Calu3 (cell line): ENCODE measurements around the gene ATP10B. TPM values are rescaled to one million over a fixed set of nuclear protein-coding genes. Genes with fewer than 3 reads are reported as not detected.

Source experiments
- BruUV-seq: library from RNA; stranded (reverse); fragments of 400-500 nt; replicated peaks from 2 replicates; lab custom pipeline; 2021; lab: Mats Ljungman, UMichigan
- CTCF ChIA-PET: fragments of 300-600 bp; sonication (Branson Sonifier 250); formaldehyde crosslinking; loops from one replicate; lab custom pipeline; 2022; ENCODE audit warnings: antibody characterized with exemption; lab: Charles Lee
- DNase-seq: peaks from one replicate; pipeline ENCODE4 v3.0.0; 2022
- H3K27ac Mint-ChIP-seq: one replicate; pipeline ENCODE4 v1.8.0; 2022; ENCODE audit warnings: mixed read lengths; ENCODE audit not compliant: unreplicated experiment
- H3K27me3 Mint-ChIP-seq: one replicate; pipeline ENCODE4 v1.8.0; 2022; ENCODE audit warnings: mixed read lengths; ENCODE audit not compliant: unreplicated experiment
- H3K36me3 Mint-ChIP-seq: one replicate; pipeline ENCODE4 v1.8.0; 2022; ENCODE audit warnings: mild to moderate bottlenecking, moderate library complexity, mixed read lengths; ENCODE audit not compliant: insufficient read depth, unreplicated experiment
- H3K4me1 Mint-ChIP-seq: one replicate; pipeline ENCODE4 v1.8.0; 2022; ENCODE audit warnings: mild to moderate bottlenecking, low read depth, mixed read lengths; ENCODE audit not compliant: unreplicated experiment
- H3K4me3 Mint-ChIP-seq: one replicate; pipeline ENCODE4 v1.8.0; 2022; ENCODE audit warnings: mild to moderate bottlenecking, low read depth, moderate library complexity, mixed read lengths; ENCODE audit not compliant: unreplicated experiment
- H3K9me3 Mint-ChIP-seq: one replicate; pipeline ENCODE4 v1.8.0; 2022; ENCODE audit warnings: low read depth, mixed read lengths; ENCODE audit not compliant: unreplicated experiment
- intact Hi-C: fragments of 100-400 bp; cut with micrococcal nuclease; formaldehyde crosslinking; loops from one replicate; pipeline ENCODE4 v1.10.0; 2022; ENCODE audit not compliant: unreplicated experiment
- total RNA-seq: library from RNA; stranded (reverse); gene quantifications from 2 replicates; pipeline ENCODE4 v1.2.3, GENCODE V29; 2022
- TF ChIP-seq, protein P1 (sequence below): fragments of 200-600 bp; IDR thresholded peaks from one replicate; pipeline ENCODE4 v1.8.0; 2022; ENCODE audit warnings: antibody characterized with exemption; ENCODE audit not compliant: unreplicated experiment

ATP10B gene
- total RNA-seq, 1 experiment from 2014 or later: 1.4 TPM

- no peaks in the 10 kb centered on the region for H3K27me3 Mint-ChIP-seq
Observed at GRCh38 chr5:160850421-160850820, 1.6 kb downstream of the ATP10B start.

GRCh38 chr5:160847526-160848085, 4.4 kb downstream of the ATP10B start:
- TF ChIP-seq, protein P1, sequence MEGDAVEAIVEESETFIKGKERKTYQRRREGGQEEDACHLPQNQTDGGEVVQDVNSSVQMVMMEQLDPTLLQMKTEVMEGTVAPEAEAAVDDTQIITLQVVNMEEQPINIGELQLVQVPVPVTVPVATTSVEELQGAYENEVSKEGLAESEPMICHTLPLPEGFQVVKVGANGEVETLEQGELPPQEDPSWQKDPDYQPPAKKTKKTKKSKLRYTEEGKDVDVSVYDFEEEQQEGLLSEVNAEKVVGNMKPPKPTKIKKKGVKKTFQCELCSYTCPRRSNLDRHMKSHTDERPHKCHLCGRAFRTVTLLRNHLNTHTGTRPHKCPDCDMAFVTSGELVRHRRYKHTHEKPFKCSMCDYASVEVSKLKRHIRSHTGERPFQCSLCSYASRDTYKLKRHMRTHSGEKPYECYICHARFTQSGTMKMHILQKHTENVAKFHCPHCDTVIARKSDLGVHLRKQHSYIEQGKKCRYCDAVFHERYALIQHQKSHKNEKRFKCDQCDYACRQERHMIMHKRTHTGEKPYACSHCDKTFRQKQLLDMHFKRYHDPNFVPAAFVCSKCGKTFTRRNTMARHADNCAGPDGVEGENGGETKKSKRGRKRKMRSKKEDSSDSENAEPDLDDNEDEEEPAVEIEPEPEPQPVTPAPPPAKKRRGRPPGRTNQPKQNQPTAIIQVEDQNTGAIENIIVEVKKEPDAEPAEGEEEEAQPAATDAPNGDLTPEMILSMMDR: no peak
- Mint-ChIP-seq H3K36me3 (no peaks in the 10 kb centered on the region), H3K4me3 (no peak overlapping the region), H3K4me1 (no peaks in the 10 kb centered on the region), H3K27ac (no peak overlapping the region), H3K9me3 (peaks cover 2% of the 10 kb centered on the region), H3K27me3 (no peaks in the 10 kb centered on the region)
- BruUV-seq: no TSS peak
- no peak for DNase-seq
- intact Hi-C loops: no loop called here
- CTCF ChIA-PET: interaction anchor here (0.6 kb wide), 1 partner anchor 142 kb away, joined by 3 read pairs; no protein-coding TSS in a partner anchor

More at GRCh38 chr5:160850421-160850820, 1.6 kb downstream of the ATP10B start:
- no peak for DNase-seq
- Mint-ChIP-seq H3K27ac (no peak overlapping the region), H3K9me3 (peaks cover 2% of the 10 kb centered on the region), H3K4me1 (no peaks in the 10 kb centered on the region), H3K4me3 (no peak overlapping the region), H3K36me3 (no peaks in the 10 kb centered on the region)
- intact Hi-C loops: no loop called here
- no TSS peak for BruUV-seq
- CTCF ChIA-PET: no interaction called here
- TF ChIP-seq, protein P1: no peak

DNA sequence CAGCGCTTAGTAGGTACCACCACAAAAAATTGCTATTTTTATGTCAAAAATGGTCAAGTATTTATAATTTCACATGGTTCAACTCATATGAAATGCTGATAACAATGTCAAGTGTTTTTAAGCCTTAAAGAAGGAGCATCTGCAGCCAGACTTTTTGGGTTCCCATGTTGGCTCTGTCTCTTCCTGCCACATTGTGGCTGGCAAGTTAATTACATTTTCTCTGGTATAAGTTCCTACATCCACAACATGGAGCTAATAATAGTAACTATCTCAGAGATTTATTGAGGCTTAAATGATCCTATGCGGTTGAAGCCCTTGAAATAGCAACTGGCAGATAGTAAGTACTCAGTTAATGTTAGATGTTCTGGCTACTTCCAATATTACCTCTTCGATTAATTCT, 5.4 kb downstream of the ATP10B start:
- Mint-ChIP-seq H3K9me3 (no peaks in the 10 kb centered on the region), H3K4me1 (no peaks in the 10 kb centered on the region), H3K4me3 (no peak overlapping the region), H3K27me3 (no peaks in the 10 kb centered on the region), H3K27ac (no peak overlapping the region), H3K36me3 (no peaks in the 10 kb centered on the region)
- TF ChIP-seq, protein P1: no peak
- DNase-seq: no peak
- CTCF ChIA-PET: no interaction called here
- no TSS peak for BruUV-seq
- intact Hi-C loops: no loop called here

GRCh38 chr5:160844177-160844576, 7.8 kb downstream of the ATP10B start:
- Mint-ChIP-seq H3K36me3 (no peaks in the 10 kb centered on the region), H3K4me3 (no peak overlapping the region), H3K9me3 (no peaks in the 10 kb centered on the region), H3K4me1 (no peaks in the 10 kb centered on the region), H3K27ac (no peak overlapping the region), H3K27me3 (no peaks in the 10 kb centered on the region)
- no peak for DNase-seq
- TF ChIP-seq, protein P1: no peak
- CTCF ChIA-PET: no interaction called here
- no TSS peak for BruUV-seq
- intact Hi-C loops: no loop called here
